Kidney (tissue), 14 donors: ENCODE data around the gene RBBP8. TPM values are rescaled to one million over a fixed set of nuclear protein-coding genes. Genes with fewer than 3 reads are reported as not detected.

ENCODE experiments used
- DNase-seq, 5 donors: peaks; one replicate each; pipeline ENCODE4 v3.0.0-alpha.2; 2013 to 2020
- FAIRE-seq: peaks from 2 replicates; lab custom pipeline; 2012; peaks lifted over from hg19 to GRCh38; lab: Jason Lieb, UNC
- H3K27ac ChIP-seq, 2 donors: one replicate each; pipeline ENCODE4 v1.7.0; 2013; ENCODE audit warnings: low read depth in 2 of 2, low read length in 2 of 2, inconsistent platforms in 1 of 2
- H3K27me3 ChIP-seq: one replicate; pipeline ENCODE4 v1.7.1; 2013; ENCODE audit warnings: low read length, inconsistent platforms; ENCODE audit not compliant: control insufficient read depth, insufficient read depth
- H3K36me3 ChIP-seq, 3 donors: one replicate each; pipeline versions ENCODE4 v1.7.0 to v1.7.1; 2013; ENCODE audit warnings: low read length in 3 of 3, control low read depth in 1 of 3, inconsistent platforms in 1 of 3; ENCODE audit not compliant: insufficient read depth in 3 of 3, control insufficient read depth in 2 of 3
- H3K4me1 ChIP-seq, 3 donors: one replicate each; pipeline versions ENCODE4 v1.7.0 to v1.7.1; 2013; ENCODE audit warnings: low read length in 3 of 3, inconsistent platforms in 1 of 3, low read depth in 1 of 3; ENCODE audit not compliant: control insufficient read depth in 2 of 3, insufficient read depth in 2 of 3
- H3K4me3 ChIP-seq, 3 donors: one replicate each; pipeline versions ENCODE4 v1.7.0 to v1.8.1; 2013; ENCODE audit warnings: low read length in 3 of 3, control low read depth in 1 of 3, inconsistent platforms in 1 of 3
- H3K9ac ChIP-seq, 3 donors: one replicate each; pipeline versions ENCODE4 v1.7.0 to v1.7.1; 2013; ENCODE audit warnings: low read length in 3 of 3, control low read depth in 1 of 3, inconsistent platforms in 1 of 3
- H3K9me3 ChIP-seq, 3 donors: one replicate each; pipeline versions ENCODE4 v1.7.0 to v1.7.1; 2013; ENCODE audit warnings: low read length in 3 of 3, control low read depth in 1 of 3, inconsistent platforms in 1 of 3; ENCODE audit not compliant: control insufficient read depth in 2 of 3, insufficient read depth in 1 of 3
- intact Hi-C: fragments of 100-400 bp; cut with DNase I; formaldehyde crosslinking; loops from one replicate; pipeline ENCODE4 v1.11.1; 2022
- polyA plus RNA-seq: library from polyadenylated mRNA; stranded (reverse); fragments of 350-450 nt; fragmentation: Illumina TruSeq; extraction: RNeasy Lipid Tissue Mini Kit (QIAGEN cat#74804); gene quantifications from one replicate; pipeline ENCODE4 v1.2.3, GENCODE V29; 2014; ENCODE audit warnings: low read depth, low replicate concordance; ENCODE audit not compliant: insufficient read depth
- total RNA-seq: library from RNA; stranded (reverse); fragmentation: NEBNext Ultra II Directional; extraction: Animal tissue kit (Norgen Biotek cat#: 25700); gene quantifications from one replicate; pipeline ENCODE4 v1.2.1, GENCODE V29; 2021
- TF ChIP-seq, protein P1 (sequence below): IDR thresholded peaks from 3 replicates; pipeline ENCODE4 v1.5.1; 2012; ENCODE audit warnings: mild to moderate bottlenecking, moderate library complexity, borderline replicate concordance; ENCODE audit not compliant: insufficient read depth; ENCODE audit errors: extremely low read depth
- donor health status: control.
- donor health status: control.
- donor health status: control.
- donor health status: control.
- donor health status: control.
- donor health status: DM: yes; HTN: yes; CAD: no.
- donor health status: Normal renal cell carcinoma (clear cell type).

RBBP8 gene
- total and polyA plus RNA-seq, 2 donors from 2014 or later: 45.8 to 166 TPM

DNA sequence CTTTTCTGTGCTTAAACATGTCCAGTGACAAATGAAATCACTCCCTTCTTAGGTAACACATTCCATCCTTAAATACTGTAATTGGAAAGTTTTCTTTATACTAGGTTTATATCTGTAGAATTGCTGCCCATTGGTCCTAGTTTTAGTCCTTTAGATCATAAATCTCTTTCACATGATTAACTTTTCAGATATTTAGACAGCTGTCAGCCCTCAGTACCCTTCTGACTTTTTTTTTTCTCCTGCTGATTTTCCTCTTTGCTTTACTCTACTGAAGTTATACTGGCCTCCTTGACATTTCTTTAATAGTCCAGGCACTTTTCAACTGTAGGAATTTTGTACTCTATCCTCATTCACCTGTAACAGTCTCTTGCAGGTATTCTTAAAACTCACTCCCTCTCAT lies 28.9 kb downstream of the RBBP8 start:
- DNase-seq (no peak), FAIRE-seq (no peak)
- no peaks in the 10 kb centered on the region for H3K27me3 ChIP-seq
- TF ChIP-seq, protein P1, sequence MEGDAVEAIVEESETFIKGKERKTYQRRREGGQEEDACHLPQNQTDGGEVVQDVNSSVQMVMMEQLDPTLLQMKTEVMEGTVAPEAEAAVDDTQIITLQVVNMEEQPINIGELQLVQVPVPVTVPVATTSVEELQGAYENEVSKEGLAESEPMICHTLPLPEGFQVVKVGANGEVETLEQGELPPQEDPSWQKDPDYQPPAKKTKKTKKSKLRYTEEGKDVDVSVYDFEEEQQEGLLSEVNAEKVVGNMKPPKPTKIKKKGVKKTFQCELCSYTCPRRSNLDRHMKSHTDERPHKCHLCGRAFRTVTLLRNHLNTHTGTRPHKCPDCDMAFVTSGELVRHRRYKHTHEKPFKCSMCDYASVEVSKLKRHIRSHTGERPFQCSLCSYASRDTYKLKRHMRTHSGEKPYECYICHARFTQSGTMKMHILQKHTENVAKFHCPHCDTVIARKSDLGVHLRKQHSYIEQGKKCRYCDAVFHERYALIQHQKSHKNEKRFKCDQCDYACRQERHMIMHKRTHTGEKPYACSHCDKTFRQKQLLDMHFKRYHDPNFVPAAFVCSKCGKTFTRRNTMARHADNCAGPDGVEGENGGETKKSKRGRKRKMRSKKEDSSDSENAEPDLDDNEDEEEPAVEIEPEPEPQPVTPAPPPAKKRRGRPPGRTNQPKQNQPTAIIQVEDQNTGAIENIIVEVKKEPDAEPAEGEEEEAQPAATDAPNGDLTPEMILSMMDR: no peak
- no peak overlapping the region for H3K27ac ChIP-seq
- no peaks in the 10 kb centered on the region for H3K9me3 ChIP-seq
- no peak overlapping the region for H3K9ac ChIP-seq
- no peak overlapping the region for H3K4me3 ChIP-seq
- H3K36me3 ChIP-seq: no peaks in the 10 kb centered on the region
- H3K4me1 ChIP-seq: no peaks in the 10 kb centered on the region
- intact Hi-C loops: no loop called here

DNA sequence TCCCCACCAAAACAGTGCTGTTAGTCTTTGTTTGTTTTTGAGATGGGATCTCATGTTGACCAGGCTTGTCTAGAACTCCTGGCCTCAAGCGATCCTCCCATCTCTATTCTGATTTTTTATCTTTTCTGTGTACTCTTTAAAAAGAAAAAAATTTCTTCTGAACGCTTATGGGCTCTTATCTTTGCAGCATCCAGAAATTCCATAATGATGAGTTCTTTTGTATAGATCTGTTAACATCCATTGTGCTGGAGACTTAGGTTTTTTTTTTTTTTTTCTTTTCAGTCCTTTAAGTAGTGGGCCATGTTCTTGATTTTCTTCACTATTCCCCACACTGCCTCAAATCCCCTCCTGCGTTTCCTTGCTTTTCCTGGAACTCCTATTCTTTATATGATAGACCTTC lies 31.0 kb downstream of the RBBP8 start:
- FAIRE-seq (no peak), DNase-seq (no peak)
- intact Hi-C loops: no loop called here
- no peak overlapping the region for H3K9ac ChIP-seq
- H3K4me3 ChIP-seq: no peak overlapping the region
- no peaks in the 10 kb centered on the region for H3K27me3 ChIP-seq
- no peaks in the 10 kb centered on the region for H3K9me3 ChIP-seq
- no peaks in the 10 kb centered on the region for H3K4me1 ChIP-seq
- no peaks in the 10 kb centered on the region for H3K36me3 ChIP-seq
- H3K27ac ChIP-seq: no peak overlapping the region
- TF ChIP-seq, protein P1: no peak

DNA sequence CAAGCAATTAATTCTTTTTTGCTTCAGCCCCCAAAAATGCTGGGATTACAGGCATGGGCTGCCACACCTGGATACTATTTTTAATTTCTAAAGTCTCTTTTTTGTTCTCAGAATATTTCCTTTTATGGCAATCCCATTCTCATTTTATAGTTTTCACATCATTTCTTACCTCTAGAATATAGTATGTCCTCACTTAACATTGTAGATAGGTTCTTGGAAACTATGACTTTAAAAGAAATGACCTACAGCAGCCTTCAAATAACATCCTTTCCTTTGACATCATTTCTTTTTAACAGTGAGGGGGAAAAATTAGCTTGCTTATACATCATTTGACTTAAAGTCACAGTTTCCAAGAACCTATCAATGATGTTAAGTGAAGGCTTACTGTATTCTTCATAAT lies 31.6 kb downstream of the RBBP8 start:
- intact Hi-C loops: no loop called here

More for the DNA sequence above, 31.6 kb downstream of the RBBP8 start:
- DNase-seq (no peak), FAIRE-seq (no peak)
- TF ChIP-seq, protein P1: no peak
- Histone ChIP-seq H3K27me3 (no peaks in the 10 kb centered on the region), H3K4me3 (no peak overlapping the region), H3K36me3 (no peaks in the 10 kb centered on the region), H3K4me1 (no peaks in the 10 kb centered on the region), H3K9ac (no peak overlapping the region), H3K9me3 (no peaks in the 10 kb centered on the region), H3K27ac (no peak overlapping the region)
